HG02870 (cell line): ENCODE measurements around the gene CNIH3.
A peak's percentile ranks its signal among the peaks of the same experiment; 100 is the strongest.

Experiments
- ATAC-seq: cut with Tn5 transposase; IDR thresholded peaks from one replicate; pipeline ENCODE4 v1.9.1; 2021; ENCODE audit warnings: mild to moderate bottlenecking, moderate library complexity; ENCODE audit not compliant: unreplicated experiment

CNIH3 gene

GRCh38 chr1:224640587-224640986 is 24.5 kb downstream of the CNIH3 start:
- ATAC-seq, result no peak

GRCh38 chr1:224641030-224641429 is 24.9 kb downstream of the CNIH3 start:
- no peak for ATAC-seq

GRCh38 chr1:224643653-224644052 is 27.5 kb downstream of the CNIH3 start:
- no peak for ATAC-seq

- peak; percentile 56 for ATAC-seq
Measured at GRCh38 chr1:224644553-224645154, 28.5 kb downstream of the CNIH3 start.

GRCh38 chr1:224647449-224647848 is 31.3 kb downstream of the CNIH3 start:
- no peak for ATAC-seq

- no peak for ATAC-seq
Measured at GRCh38 chr1:224650290-224650689, 34.2 kb downstream of the CNIH3 start.

GRCh38 chr1:224651188-224651587 is 35.1 kb downstream of the CNIH3 start:
- no peak for ATAC-seq

GRCh38 chr1:224656392-224656791 is 40.3 kb downstream of the CNIH3 start:
- ATAC-seq, result no peak

- ATAC-seq, result no peak
Measured at GRCh38 chr1:224660074-224660473, 44.0 kb downstream of the CNIH3 start.

GRCh38 chr1:224662870-224663269 is 46.8 kb downstream of the CNIH3 start:
- no peak for ATAC-seq

GRCh38 chr1:224665016-224665415 is 48.9 kb downstream of the CNIH3 start:
- ATAC-seq, result no peak

- ATAC-seq, result no peak
Measured at GRCh38 chr1:224666078-224666477, 50.0 kb downstream of the CNIH3 start.

- no peak for ATAC-seq
Measured at GRCh38 chr1:224666913-224667312, 50.8 kb downstream of the CNIH3 start.

- ATAC-seq, result no peak
Measured at GRCh38 chr1:224668984-224669383, 52.9 kb downstream of the CNIH3 start.

GRCh38 chr1:224669403-224669802 is 53.3 kb downstream of the CNIH3 start:
- ATAC-seq, result no peak

- ATAC-seq, result no peak
Measured at GRCh38 chr1:224670506-224670905, 54.4 kb downstream of the CNIH3 start.

GRCh38 chr1:224671076-224671475 is 55.0 kb downstream of the CNIH3 start:
- ATAC-seq, result no peak

GRCh38 chr1:224673141-224673540 is 57.0 kb downstream of the CNIH3 start:
- ATAC-seq, result no peak

- peak; percentile 49 for ATAC-seq
Measured at GRCh38 chr1:224675590-224675989, 59.5 kb downstream of the CNIH3 start.

GRCh38 chr1:224676551-224676950 is 60.4 kb downstream of the CNIH3 start:
- peak; percentile 51 for ATAC-seq

GRCh38 chr1:224678168-224678567 is 62.1 kb downstream of the CNIH3 start:
- ATAC-seq, result no peak

- ATAC-seq, result no peak
Measured at GRCh38 chr1:224679606-224680005, 63.5 kb downstream of the CNIH3 start.

GRCh38 chr1:224681816-224682215 is 65.7 kb downstream of the CNIH3 start:
- no peak for ATAC-seq
